Skin of body (tissue), 2 donors: ENCODE measurements around the gene FGGY. TPM values are rescaled to one million over a fixed set of nuclear protein-coding genes. Genes with fewer than 3 reads are reported as not detected.

Experiments used
- small RNA-seq: library from RNA; depleted of rRNA; stranded (forward); fragments of <200 nt; gene quantifications from one replicate; pipeline ENCODE3, GENCODE V24; 2014; ENCODE audit warnings: low replicate concordance
- total RNA-seq: library from RNA; depleted of rRNA; stranded (reverse); fragments of >200 nt; gene quantifications from one replicate; pipeline ENCODE4 v1.2.3, GENCODE V29; 2014

Gene FGGY
- total RNA-seq, 1 donor from 2014 or later: 24.9 TPM

Small RNA genes within 50 kb of the gene (small RNA-seq; reads per million reads assigned to genes)
- not detected for gene MIR4711
